ENCODE results near the gene TPX2. TPM values are rescaled to one million over a fixed set of nuclear protein-coding genes. Genes with fewer than 3 reads are reported as not detected.

Gene TPX2
- total RNA-seq, 1 donor from 2014 or later, result 278 TPM

- Mint-ChIP-seq H3K36me3 (peaks cover 17% of the 10 kb centered on the region), H3K27me3 (ENCODE audit: insufficient read depth, low read depth) (peaks cover 4% of the 10 kb centered on the region), H3K4me3 (peak within 1 kb of the TSS; percentile 93), H3K4me1 (peaks cover 46% of the 10 kb centered on the region), H3K27ac (peak within 1 kb of the TSS; percentile 99), H3K9me3 (no peaks in the 10 kb centered on the region)
- H2AFZ ChIP-seq (replicated peaks), result peak within 1 kb of the TSS; percentile 90
- H3K9ac ChIP-seq, result peak within 1 kb of the TSS; percentile 40
- H3K79me2 ChIP-seq (ENCODE audit: low read depth), result peaks cover 52% of the 10 kb centered on the region
- peak; percentile 92 for DNase-seq (ENCODE audit: low spot score)
- H3K27me3 ChIP-seq, result no peaks in the 10 kb centered on the region
- peak within 1 kb of the TSS; percentile 68 for H3K4me3 ChIP-seq
- TF ChIP-seq EZH2 (IDR thresholded peaks at IDR 0.05) (no peak), CTCF (IDR thresholded peaks at IDR 0.05) (peak; percentile 61)
- peaks cover 23% of the 10 kb centered on the region for H3F3A ChIP-seq (ENCODE audit: low read depth)
- peak within 1 kb of the TSS; percentile 85 for H3K27ac ChIP-seq
- peaks cover 32% of the 10 kb centered on the region for H3K4me1 ChIP-seq
- peaks cover 15% of the 10 kb centered on the region for H4K20me1 ChIP-seq (ENCODE audit: low read depth)
- H3K4me2 ChIP-seq, result peak within 1 kb of the TSS; percentile 75
- H3K36me3 ChIP-seq, result no peaks in the 10 kb centered on the region
- H3K9me3 ChIP-seq (ENCODE audit: low read depth), result no peaks in the 10 kb centered on the region
These were observed 16.6 kb upstream of the TPX2 start, which contains the start of gene BCL2L1 for GRCh38 chr20:31722257-31723068. Gene BCL2L1 (minus strand): TSS chr20:31722868. CDS start chr20:31722218, 650 bp downstream.

- Mint-ChIP-seq H3K4me3 (peak overlapping the region; percentile 93), H3K9me3 (no peaks in the 10 kb centered on the region), H3K27ac (peak overlapping the region; percentile 99), H3K27me3 (ENCODE audit: insufficient read depth, low read depth) (peaks cover 5% of the 10 kb centered on the region), H3K36me3 (peaks cover 11% of the 10 kb centered on the region), H3K4me1 (peaks cover 43% of the 10 kb centered on the region)
- no peaks in the 10 kb centered on the region for H3K27me3 ChIP-seq
- peak overlapping the region; percentile 85 for H3K27ac ChIP-seq
- no peaks in the 10 kb centered on the region for H3K36me3 ChIP-seq
- peaks cover 47% of the 10 kb centered on the region for H3K79me2 ChIP-seq (ENCODE audit: low read depth)
- H2AFZ ChIP-seq (replicated peaks), result peak overlapping the region; percentile 5
- peaks cover 23% of the 10 kb centered on the region for H3F3A ChIP-seq (ENCODE audit: low read depth)
- H3K9ac ChIP-seq, result peak overlapping the region; percentile 40
- TF ChIP-seq EZH2 (IDR thresholded peaks at IDR 0.05), result no peak
- TF ChIP-seq CTCF (IDR thresholded peaks at IDR 0.05), result no peak
- no peak for TF ChIP-seq EZH2phosphoT487 (IDR thresholded peaks at IDR 0.05)
- peak overlapping the region; percentile 75 for H3K4me2 ChIP-seq
- H3K4me3 ChIP-seq, result peak overlapping the region; percentile 68
- H3K4me1 ChIP-seq, result peaks cover 32% of the 10 kb centered on the region
- H3K9me3 ChIP-seq (ENCODE audit: low read depth), result no peaks in the 10 kb centered on the region
- H4K20me1 ChIP-seq (ENCODE audit: low read depth), result peaks cover 15% of the 10 kb centered on the region
- DNase-seq (ENCODE audit: low spot score), result no peak
These were observed 16.1 kb upstream of the TPX2 start for GRCh38 chr20:31723069-31723318.

- H2AFZ ChIP-seq (replicated peaks), result peak overlapping the region; percentile 90
- Mint-ChIP-seq H3K9me3 (no peaks in the 10 kb centered on the region), H3K36me3 (peaks cover 11% of the 10 kb centered on the region), H3K27me3 (ENCODE audit: insufficient read depth, low read depth) (peaks cover 5% of the 10 kb centered on the region), H3K27ac (peak overlapping the region; percentile 99), H3K4me1 (peaks cover 43% of the 10 kb centered on the region), H3K4me3 (peak overlapping the region; percentile 93)
- peaks cover 42% of the 10 kb centered on the region for H3K79me2 ChIP-seq (ENCODE audit: low read depth)
- peaks cover 32% of the 10 kb centered on the region for H3K4me1 ChIP-seq
- H3F3A ChIP-seq (ENCODE audit: low read depth), result peaks cover 23% of the 10 kb centered on the region
- H3K4me3 ChIP-seq, result peak overlapping the region; percentile 68
- peak overlapping the region; percentile 40 for H3K9ac ChIP-seq
- H3K36me3 ChIP-seq, result no peaks in the 10 kb centered on the region
- DNase-seq (ENCODE audit: low spot score), result peak; percentile 99
- peak overlapping the region; percentile 85 for H3K27ac ChIP-seq
- peak overlapping the region; percentile 75 for H3K4me2 ChIP-seq
- no peaks in the 10 kb centered on the region for H3K27me3 ChIP-seq
- H4K20me1 ChIP-seq (ENCODE audit: low read depth), result peaks cover 15% of the 10 kb centered on the region
- TF ChIP-seq CTCF (IDR thresholded peaks at IDR 0.05) (peak; percentile 99), EZH2phosphoT487 (IDR thresholded peaks at IDR 0.05) (no peak), EZH2 (IDR thresholded peaks at IDR 0.05) (peak; percentile 60)
- H3K9me3 ChIP-seq (ENCODE audit: low read depth), result no peaks in the 10 kb centered on the region
These were observed 15.6 kb upstream of the TPX2 start for GRCh38 chr20:31723319-31724078.
